C4-2B (cell line): ENCODE data around the gene MICAL2.

Source experiments
- CTCF ChIP-seq: fragments of 450-650 bp; conservative IDR thresholded peaks from 2 replicates; pipeline ENCODE4 v1.5.1; 2017; ENCODE audit warnings: mild to moderate bottlenecking
- ZFX ChIP-seq: fragments of 450-650 bp; IDR thresholded peaks from 2 replicates; pipeline ENCODE4 v1.6.1; 2017

- no peak for TF ChIP-seq CTCF
- no peak for TF ChIP-seq ZFX
Measured at GRCh38 chr11:12114193-12115033, 4.0 kb downstream of the MICAL2 start.
